Smooth muscle cell of the pulmonary artery (primary cell): Measurements from ENCODE around the gene GRIK3. TPM values are rescaled to one million over a fixed set of nuclear protein-coding genes. Genes with fewer than 3 reads are reported as not detected.

Experiments used
- total RNA-seq: library from RNA; depleted of rRNA; stranded (reverse); fragments of >200 nt; gene quantifications from 2 replicates; pipeline ENCODE4 v1.2.3, GENCODE V29; 2014

GRIK3 gene
- not detected in 2 replicates for total RNA-seq

GRCh38 chr1:37034121-37035013 lies at the start of gene GRIK3:
GRIK3 (minus strand) TSS chr1:37034515; CDS start chr1:37034108, 407 bp downstream.

